ENCODE results near the gene OR10C1.

DNA sequence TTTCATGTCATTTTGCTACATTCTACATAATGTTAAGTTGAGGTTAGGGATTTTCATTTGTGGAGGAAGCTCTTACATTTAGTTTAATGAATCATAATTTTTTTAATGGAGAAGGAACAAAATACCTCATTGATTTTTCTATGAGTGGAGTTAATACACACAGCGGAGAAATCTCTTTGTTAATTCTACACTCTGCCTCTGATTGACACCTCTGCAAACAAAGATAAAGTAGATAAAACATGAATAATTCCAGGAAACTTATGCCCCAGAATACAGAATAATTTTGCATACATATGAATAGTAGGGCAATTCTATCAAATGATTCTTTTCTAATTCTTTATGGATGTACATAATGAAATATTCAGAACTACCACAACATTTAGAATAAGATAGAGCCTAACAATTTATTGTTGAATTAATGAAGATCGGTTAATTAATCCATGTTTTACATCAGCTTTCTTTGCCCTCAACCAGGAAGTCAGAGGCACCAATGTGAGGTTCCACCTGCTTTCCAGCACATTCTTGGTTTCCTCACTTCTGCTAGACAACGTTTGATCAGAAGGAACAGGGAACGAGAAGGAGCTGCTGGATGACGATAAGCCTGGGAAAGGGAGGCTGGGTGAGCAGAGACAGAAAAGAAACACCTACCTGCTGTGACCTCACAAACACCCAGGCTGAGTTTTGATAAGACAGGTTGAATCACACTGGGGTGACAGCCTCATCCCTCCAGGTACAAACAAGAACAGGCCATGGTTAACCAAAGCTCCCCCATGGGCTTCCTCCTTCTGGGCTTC, 22.1 kb downstream of the OR10C1 start:
- TF ChIP-seq ZNF501 (tag by site-specific recombination; IDR thresholded peaks at IDR 0.05) (no peak), ZFP37 (tag by site-specific recombination; IDR thresholded peaks at IDR 0.05) (no peak), CTCF (tag by site-specific recombination; IDR thresholded peaks at IDR 0.05) (no peak), ZNF2 (tag by site-specific recombination; IDR thresholded peaks at IDR 0.05) (no peak), ZBTB26 (tag by site-specific recombination; optimal IDR thresholded peaks at IDR 0.05) (no peak), KLF9 (tag by site-specific recombination; IDR thresholded peaks at IDR 0.05; ENCODE audit: low read depth) (no peak), ZBTB11 (tag by site-specific recombination; conservative IDR thresholded peaks at IDR 0.05; ENCODE audit: low read depth) (no peak), YY1 (tag by site-specific recombination; IDR thresholded peaks at IDR 0.05) (no peak), ZBTB7A (tag by site-specific recombination; IDR thresholded peaks at IDR 0.05; ENCODE audit: low read depth) (no peak), ZNF133 (tag by site-specific recombination; IDR thresholded peaks at IDR 0.05) (no peak)
- TF ChIP-seq, protein P1, sequence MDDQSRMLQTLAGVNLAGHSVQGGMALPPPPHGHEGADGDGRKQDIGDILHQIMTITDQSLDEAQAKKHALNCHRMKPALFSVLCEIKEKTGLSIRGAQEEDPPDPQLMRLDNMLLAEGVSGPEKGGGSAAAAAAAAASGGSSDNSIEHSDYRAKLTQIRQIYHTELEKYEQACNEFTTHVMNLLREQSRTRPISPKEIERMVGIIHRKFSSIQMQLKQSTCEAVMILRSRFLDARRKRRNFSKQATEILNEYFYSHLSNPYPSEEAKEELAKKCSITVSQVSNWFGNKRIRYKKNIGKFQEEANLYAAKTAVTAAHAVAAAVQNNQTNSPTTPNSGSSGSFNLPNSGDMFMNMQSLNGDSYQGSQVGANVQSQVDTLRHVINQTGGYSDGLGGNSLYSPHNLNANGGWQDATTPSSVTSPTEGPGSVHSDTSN (CRISPR knock-in tag; IDR thresholded peaks at IDR 0.05): no peak
- TF ChIP-seq, protein P2, sequence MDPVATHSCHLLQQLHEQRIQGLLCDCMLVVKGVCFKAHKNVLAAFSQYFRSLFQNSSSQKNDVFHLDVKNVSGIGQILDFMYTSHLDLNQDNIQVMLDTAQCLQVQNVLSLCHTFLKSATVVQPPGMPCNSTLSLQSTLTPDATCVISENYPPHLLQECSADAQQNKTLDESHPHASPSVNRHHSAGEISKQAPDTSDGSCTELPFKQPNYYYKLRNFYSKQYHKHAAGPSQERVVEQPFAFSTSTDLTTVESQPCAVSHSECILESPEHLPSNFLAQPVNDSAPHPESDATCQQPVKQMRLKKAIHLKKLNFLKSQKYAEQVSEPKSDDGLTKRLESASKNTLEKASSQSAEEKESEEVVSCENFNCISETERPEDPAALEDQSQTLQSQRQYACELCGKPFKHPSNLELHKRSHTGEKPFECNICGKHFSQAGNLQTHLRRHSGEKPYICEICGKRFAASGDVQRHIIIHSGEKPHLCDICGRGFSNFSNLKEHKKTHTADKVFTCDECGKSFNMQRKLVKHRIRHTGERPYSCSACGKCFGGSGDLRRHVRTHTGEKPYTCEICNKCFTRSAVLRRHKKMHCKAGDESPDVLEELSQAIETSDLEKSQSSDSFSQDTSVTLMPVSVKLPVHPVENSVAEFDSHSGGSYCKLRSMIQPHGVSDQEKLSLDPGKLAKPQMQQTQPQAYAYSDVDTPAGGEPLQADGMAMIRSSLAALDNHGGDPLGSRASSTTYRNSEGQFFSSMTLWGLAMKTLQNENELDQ (tag by site-specific recombination; IDR thresholded peaks at IDR 0.05; ENCODE audit: low read depth): no peak

Measured in HEK293 (cell line).